Activated naive CD4-positive, alpha-beta T cell treated with anti-CD3 and anti-CD28 coated beads, Interleukin-2, amount 10 ng/mL, durations not matched to agents 5 hours and 36 hours (primary cell): ENCODE data around the gene TRPM1. TPM values are rescaled to one million over a fixed set of nuclear protein-coding genes. Genes with fewer than 3 reads are reported as not detected.

ENCODE experiments used
- microRNA-seq: library from miRNA; unstranded; fragments of <30 nt; microRNA quantifications from one replicate; pipeline ENCODE4 v1.2.0, GENCODE V29; 2022; ENCODE audit warnings: borderline microRNAs expressed, borderline replicate concordance
- total RNA-seq, 2 experiments: library from RNA; stranded (reverse); gene quantifications; one replicate each; pipeline ENCODE4 v1.2.3, GENCODE V29; 2021

Gene TRPM1
- total RNA-seq: not detected

GRCh38 chr15:31101262-31102038, at the start of gene TRPM1:
Gene TRPM1 (minus strand): TSS chr15:31101725. CDS start chr15:31081355, 20,370 bp downstream.

DNA sequence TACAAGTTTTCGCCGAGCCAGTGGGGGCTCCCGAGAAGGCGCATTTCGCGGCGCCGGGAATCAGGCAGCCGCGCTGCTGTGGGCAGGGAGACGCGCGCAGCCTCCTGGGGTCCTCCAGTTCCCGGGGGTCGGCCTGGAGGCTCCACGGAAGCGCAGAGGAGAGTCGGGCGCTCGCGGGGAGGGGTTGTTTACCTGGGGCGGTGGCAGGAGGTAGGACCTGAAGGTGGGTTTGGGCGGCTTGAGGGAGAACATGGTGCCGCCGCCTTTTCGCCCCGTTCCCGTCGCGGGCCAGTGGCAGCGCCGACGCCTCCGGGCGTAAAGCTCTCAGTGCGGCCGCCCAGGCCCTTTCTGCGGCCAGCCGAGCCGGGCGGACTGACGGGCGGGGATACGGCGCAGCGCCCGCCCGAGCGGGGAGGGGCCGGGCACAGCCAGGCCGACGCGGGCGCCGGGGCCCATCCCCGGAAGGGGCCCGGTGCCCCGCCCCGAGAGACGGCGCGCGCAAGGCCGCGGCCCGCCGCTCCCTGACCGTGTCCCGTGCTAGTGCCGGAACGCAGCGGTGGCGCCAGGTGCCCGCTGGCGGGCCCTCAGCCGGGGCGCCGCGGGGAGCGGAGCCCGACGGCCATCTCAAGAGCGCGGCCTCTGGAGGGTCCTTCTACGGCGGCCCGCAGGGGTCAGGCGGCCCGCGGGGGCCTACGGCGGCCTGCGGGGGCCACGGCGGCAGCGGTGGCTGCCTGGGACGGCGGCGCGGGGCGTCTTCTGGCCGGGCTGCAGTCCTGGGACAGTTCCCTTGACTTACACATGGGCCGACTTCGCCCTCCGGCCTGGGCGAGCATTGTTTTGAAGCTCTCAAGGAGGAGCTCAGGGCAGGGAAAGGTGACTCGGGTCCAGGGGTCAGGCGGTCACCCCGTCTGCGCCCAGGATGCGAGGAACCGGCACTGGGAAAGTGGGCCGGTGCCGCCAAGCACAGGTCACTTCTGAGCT, 110.0 kb downstream of the TRPM1 start, which contains the start of gene MTMR10:
TSS of gene MTMR10 (minus strand) at position 374 of the 981 bp plus-strand sequence. CDS start at position 252, 122 bp downstream.

Small RNA genes lying within 50 kb of the gene (microRNA-seq; reads per million reads assigned to microRNA genes)
- not detected for gene MIR211

Other genes with a start within 250 kb of the TRPM1 start
- 10 to 100 TPM; 12.0 to 13.8 TPM for gene FAN1, start 197.8 kb downstream of the TRPM1 start, total RNA-seq
- 10 to 100 TPM; 24.0 to 24.8 TPM for gene MTMR10, start 110.1 kb downstream of the TRPM1 start, total RNA-seq
- 100 to 1,000 TPM; 222 to 230 TPM for gene KLF13, start 225.1 kb upstream of the TRPM1 start, total RNA-seq